Activated T-helper 2 cell treated with anti-CD3 and anti-CD28 coated beads, Interferon-gamma antibody, Interleukin-2, Interleukin-4, amounts not matched to agents 10 μg/mL and 5 μg/mL and 100 μg/mL, durations not matched to agents 14 hours and 24 hours and 36 hours (primary cell): ENCODE data around the gene MZF1. TPM values are rescaled to one million over a fixed set of nuclear protein-coding genes. Genes with fewer than 3 reads are reported as not detected.

Source experiments
- DNase-seq: peaks from one replicate; pipeline ENCODE4 v3.0.0; 2021; ENCODE audit warnings: low spot score
- H3K27ac Mint-ChIP-seq: one replicate; pipeline ENCODE4 v1.8.0; 2021; ENCODE audit warnings: mixed read lengths
- H3K27me3 Mint-ChIP-seq: one replicate; pipeline ENCODE4 v1.8.0; 2021; ENCODE audit warnings: low read depth, mixed read lengths
- H3K36me3 Mint-ChIP-seq: one replicate; pipeline ENCODE4 v1.8.0; 2021; ENCODE audit warnings: low read depth, mixed read lengths
- H3K4me1 Mint-ChIP-seq: one replicate; pipeline ENCODE4 v1.8.0; 2021; ENCODE audit warnings: low read depth, mixed read lengths
- H3K4me3 Mint-ChIP-seq: one replicate; pipeline ENCODE4 v1.8.0; 2021; ENCODE audit warnings: low read depth, mild to moderate bottlenecking, moderate library complexity, mixed read lengths
- H3K9me3 Mint-ChIP-seq: one replicate; pipeline ENCODE4 v1.8.0; 2021; ENCODE audit warnings: mixed read lengths
- intact Hi-C: fragments of 100-400 bp; cut with micrococcal nuclease; formaldehyde crosslinking; loops from one replicate; pipeline ENCODE4 v1.15.1; 2023
- total RNA-seq: library from RNA; stranded (reverse); gene quantifications from 2 replicates; pipeline ENCODE4 v1.2.3, GENCODE V29; 2022

MZF1 gene
- total RNA-seq, 1 donor from 2014 or later, result 18.8 TPM

- H3K4me3 Mint-ChIP-seq, result peak overlapping the region; percentile 88
- peaks cover 28% of the 10 kb centered on the region for H3K4me1 Mint-ChIP-seq
- peaks cover 45% of the 10 kb centered on the region for H3K36me3 Mint-ChIP-seq
- intact Hi-C loops, result loop anchor here (1.0 kb wide), 3 partner anchors 15 to 113 kb away; partner anchors contain the start of gene UBE2M
- peak overlapping the region; percentile 91 for H3K27ac Mint-ChIP-seq
- H3K27me3 Mint-ChIP-seq, result no peaks in the 10 kb centered on the region
- no peaks in the 10 kb centered on the region for H3K9me3 Mint-ChIP-seq
- DNase-seq, result no peak
These were observed 58.5 kb downstream of the MZF1 start for GRCh38 chr19:58514564-58515022.

- Mint-ChIP-seq H3K27me3 (no peaks in the 10 kb centered on the region), H3K4me1 (peaks cover 26% of the 10 kb centered on the region), H3K9me3 (no peaks in the 10 kb centered on the region), H3K36me3 (peaks cover 41% of the 10 kb centered on the region), H3K4me3 (peak overlapping the region; percentile 88), H3K27ac (peak overlapping the region; percentile 91)
- intact Hi-C loops, result loop anchor here (1.0 kb wide), 3 partner anchors 15 to 113 kb away; partner anchors contain the start of gene UBE2M
- peak; percentile 95 for DNase-seq
These were observed 59.2 kb downstream of the MZF1 start for GRCh38 chr19:58513694-58514563.

- no peaks in the 10 kb centered on the region for H3K9me3 Mint-ChIP-seq
- DNase-seq, result no peak
- H3K4me3 Mint-ChIP-seq, result peak overlapping the region; percentile 88
- no peaks in the 10 kb centered on the region for H3K27me3 Mint-ChIP-seq
- peak overlapping the region; percentile 84 for H3K27ac Mint-ChIP-seq
- peaks cover 23% of the 10 kb centered on the region for H3K4me1 Mint-ChIP-seq
- peaks cover 38% of the 10 kb centered on the region for H3K36me3 Mint-ChIP-seq
- intact Hi-C loops, result no loop called here
These were observed 59.9 kb downstream of the MZF1 start for GRCh38 chr19:58513213-58513693.

Other genes with a start within 250 kb of the MZF1 start
- 4.6 and 4.9 TPM in 2 replicates for gene ZSCAN22, start 246.3 kb downstream of the MZF1 start, total RNA-seq
- gene A1BG, start 219.8 kb downstream of the MZF1 start, total RNA-seq, result 11.8 and 13.3 TPM in 2 replicates
- gene ZNF497, start 210.6 kb downstream of the MZF1 start, total RNA-seq, result 0.76 and 2.2 TPM in 2 replicates
- gene ZNF837, start 192.3 kb downstream of the MZF1 start, total RNA-seq, result 1.1 and 1.5 TPM in 2 replicates
- 1,217 and 1,244 TPM in 2 replicates for gene RPS5, start 186.1 kb downstream of the MZF1 start, total RNA-seq
- 0.57 and 0.91 TPM in 2 replicates for gene RNF225, start 177.7 kb downstream of the MZF1 start, total RNA-seq
- gene ZNF584, start 164.7 kb downstream of the MZF1 start, total RNA-seq, result 11.2 and 12.2 TPM in 2 replicates
- gene ZNF132, start 133.2 kb downstream of the MZF1 start, total RNA-seq, result 3.2 and 3.4 TPM in 2 replicates
- gene ZNF324B, start 121.7 kb downstream of the MZF1 start, total RNA-seq, result 9.6 and 11.3 TPM in 2 replicates
- gene ZNF324, start 106.3 kb downstream of the MZF1 start, total RNA-seq, result 11.6 and 12.3 TPM in 2 replicates
- 6.6 and 6.9 TPM in 2 replicates for gene ZNF446, start 97.0 kb downstream of the MZF1 start, total RNA-seq
- 23.0 and 23.5 TPM in 2 replicates for gene SLC27A5, start 61.3 kb downstream of the MZF1 start, total RNA-seq
- gene ZBTB45, start 53.5 kb downstream of the MZF1 start, total RNA-seq, result 16.6 and 17.7 TPM in 2 replicates
- gene TRIM28, start 29.3 kb downstream of the MZF1 start, total RNA-seq, result 658 and 662 TPM in 2 replicates
- 102 and 105 TPM in 2 replicates for gene CHMP2A, start 18.2 kb downstream of the MZF1 start, total RNA-seq
- gene UBE2M, start 14.7 kb downstream of the MZF1 start, total RNA-seq, result 133 and 142 TPM in 2 replicates